ENCODE measurements around the gene TGFB1.

The TGFB1 gene

DNA sequence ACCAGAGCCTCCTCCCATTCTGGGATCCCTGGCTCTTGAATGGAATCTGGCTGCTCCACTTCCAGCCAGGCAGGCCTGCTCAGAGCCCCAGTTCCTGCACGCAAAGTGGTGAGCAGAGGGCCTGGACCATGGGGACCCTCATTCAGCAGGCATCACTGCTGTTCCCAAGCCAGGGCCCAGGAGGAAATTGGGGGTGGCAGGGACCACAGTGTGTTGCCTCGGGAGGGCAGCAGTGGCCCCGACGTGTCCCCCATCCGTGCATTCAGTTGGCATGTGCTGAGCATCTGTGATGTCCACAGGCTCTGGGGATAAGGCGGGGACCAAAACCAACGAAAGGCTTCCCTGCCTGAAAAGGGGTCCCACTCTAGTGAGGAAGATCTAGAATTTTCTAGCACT lies 32.5 kb downstream of the TGFB1 start:
- no peak for DNase-seq (ENCODE audit: low spot score)

DNA sequence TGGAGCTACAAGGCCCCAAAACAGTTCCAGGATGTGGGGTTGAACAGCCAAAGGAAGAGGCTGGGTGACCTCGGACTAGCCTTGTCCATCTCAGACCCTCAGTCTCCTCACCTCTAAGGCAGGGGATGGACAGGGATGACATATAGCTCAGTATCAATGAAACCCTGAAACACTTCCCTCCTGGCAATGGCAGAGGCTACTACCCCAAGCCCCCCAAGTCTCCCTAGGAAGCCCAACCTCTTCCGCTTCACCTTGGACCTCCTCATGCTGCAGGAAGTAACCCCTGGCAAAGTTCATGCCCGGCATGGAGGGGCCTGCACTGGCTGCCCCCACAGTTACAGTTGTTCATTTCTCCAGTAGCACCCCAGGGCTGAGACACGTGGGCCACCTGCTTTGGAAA lies 33.2 kb downstream of the TGFB1 start:
- no peak for DNase-seq (ENCODE audit: low spot score)

DNA sequence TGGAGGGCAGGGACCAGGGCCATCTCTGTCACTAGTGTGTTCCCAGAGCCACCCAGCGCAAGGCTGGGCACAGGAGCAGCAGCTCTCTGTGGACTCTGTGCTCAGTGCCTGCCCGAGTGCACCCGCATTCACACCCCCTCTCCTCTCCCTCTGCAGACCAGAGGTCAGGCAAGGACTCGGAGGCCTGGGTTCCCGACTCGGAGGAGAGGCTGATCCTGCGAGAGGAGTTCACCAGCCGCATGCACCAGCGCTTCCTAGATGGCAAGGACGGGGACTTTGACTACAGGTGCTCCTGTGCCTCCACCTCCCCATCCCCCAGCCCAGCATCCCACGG lies 33.6 kb downstream of the TGFB1 start:
- DNase-seq (ENCODE audit: low spot score), result no peak

DNA sequence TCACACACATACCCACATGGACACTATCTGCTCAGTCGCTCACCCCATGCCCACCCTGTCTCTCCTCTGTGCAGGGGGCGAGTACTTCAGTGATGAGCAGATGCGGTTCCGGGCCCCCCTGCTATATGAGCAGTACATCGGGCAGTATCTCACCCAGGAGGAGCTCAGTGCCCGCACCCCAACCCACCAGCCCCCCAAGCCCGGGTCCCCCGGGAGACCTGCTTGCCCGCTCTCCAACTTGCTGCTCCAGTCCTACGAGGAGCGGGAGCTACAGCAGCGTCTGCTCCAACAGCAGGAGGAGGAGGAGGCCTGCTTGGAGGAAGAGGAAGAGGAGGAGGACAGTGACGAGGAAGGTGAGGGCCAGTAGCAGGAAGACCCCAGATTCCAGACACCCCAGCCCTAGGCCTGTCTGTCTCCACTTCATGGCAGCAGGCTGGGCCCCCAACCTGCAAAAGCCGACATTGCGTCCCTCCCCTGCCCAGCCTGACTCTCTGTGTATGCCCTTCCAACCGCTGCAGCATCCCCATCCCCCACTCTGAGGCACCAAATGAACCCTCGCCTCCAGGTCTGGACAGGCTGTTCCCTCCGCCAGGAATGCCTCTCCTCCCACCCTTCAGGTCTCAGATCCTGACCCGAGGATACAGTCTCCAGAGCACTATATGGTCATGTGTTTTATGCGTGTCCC lies 34.1 kb downstream of the TGFB1 start:
- no peak for DNase-seq (ENCODE audit: low spot score)

DNA sequence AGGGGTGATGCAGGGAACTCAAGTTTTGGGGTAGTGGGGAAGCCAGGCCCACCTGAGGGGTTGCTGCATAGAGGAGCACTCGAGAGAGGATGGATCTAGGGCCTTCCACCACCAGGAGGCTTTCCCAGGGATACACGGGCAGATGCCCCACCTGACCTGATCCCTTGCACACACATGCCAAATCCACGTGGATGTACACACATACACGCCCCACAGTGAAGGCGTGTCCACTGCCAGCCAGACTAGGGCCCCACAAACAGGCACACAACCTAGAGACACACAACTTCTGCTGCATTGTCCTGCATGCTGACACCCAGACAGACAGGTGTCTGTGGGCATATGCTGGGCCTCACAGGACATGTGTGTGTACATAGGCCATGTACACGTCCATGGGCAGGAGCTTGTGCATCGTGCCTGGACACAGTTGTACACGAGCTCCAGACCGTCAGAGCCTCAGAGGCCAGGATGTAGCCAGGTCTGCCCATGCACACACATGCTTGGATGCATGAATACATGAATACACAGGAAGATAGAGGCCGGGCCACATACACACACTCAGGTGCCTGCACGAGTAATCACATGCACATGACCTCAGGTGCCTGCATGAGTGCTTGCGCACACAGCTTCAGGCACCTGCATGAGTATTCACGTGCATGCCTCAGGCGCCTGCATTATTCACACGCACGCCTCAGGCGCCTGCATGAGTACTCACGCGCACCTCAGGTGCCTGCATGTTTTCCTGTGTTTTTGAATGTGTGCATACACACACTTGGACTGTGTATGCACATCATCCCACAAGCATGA lies 34.8 kb downstream of the TGFB1 start:
- no peak for DNase-seq (ENCODE audit: low spot score)

DNA sequence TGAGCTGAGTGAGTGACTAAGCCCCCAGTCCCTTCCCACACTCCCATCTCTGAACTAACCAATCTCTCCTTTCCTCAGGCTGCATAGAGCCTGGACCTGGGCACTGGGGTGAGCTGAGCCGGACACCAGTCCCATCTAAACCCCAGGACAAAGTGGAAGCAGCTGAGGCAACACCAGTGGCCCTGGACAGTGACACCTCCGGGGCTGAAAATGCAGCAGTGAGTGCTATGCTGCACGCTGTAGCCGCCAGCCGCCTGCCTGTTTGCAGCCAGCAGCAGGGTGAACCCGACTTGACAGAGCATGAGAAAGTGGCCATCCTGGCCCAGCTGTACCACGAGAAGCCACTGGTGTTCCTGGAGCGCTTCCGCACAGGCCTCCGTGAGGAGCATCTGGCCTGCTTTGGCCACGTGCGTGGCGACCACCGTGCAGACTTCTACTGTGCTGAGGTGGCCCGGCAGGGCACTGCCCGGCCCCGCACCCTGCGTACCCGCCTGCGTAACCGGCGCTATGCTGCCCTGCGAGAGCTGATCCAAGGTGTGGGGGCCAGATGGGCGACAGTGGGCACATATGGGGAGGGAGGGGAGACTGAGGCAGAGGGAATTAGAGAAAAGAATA lies 37.3 kb downstream of the TGFB1 start:
- DNase-seq (ENCODE audit: low spot score), result no peak

DNA sequence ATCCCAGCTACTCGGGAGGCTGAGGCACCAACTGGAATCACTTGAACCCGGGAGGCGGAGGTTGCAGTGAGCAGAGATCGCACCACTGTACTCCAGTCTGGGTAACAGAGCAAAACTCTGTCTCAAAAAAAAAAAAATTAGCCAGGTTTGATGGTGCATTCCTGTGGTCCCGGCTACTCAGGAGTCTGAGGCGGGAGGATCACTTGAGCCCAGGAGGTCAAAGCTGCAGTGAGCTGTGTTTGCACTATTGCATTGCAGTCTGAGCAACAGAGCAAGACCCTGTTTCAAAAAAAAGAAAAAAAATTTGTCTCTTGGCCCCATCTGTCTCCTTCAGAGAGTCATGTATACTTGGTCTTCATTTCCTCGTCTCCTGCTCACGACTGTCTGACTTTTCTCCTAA lies 42.1 kb downstream of the TGFB1 start:
- no peak for DNase-seq (ENCODE audit: low spot score)

DNA sequence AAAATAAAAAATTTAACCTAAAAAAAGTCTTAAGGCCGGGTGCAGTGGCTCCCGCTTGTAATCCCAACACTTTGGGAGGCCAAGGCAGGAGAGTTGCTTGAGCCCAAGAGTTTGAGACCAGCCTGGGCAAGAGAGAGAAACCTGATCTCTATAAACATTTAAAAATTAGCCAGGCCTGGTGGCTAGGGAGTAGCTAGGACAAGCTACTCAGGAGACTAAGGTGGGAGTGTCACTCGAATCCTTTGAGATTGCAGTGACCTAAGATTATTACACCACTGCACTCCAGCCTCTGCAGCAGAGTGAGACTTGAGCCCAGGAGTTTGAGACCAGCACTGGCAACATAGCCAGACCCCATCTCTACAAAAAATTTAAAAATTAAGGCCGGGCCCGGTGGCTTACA lies 42.6 kb downstream of the TGFB1 start:
- no peak for DNase-seq (ENCODE audit: low spot score)

DNA sequence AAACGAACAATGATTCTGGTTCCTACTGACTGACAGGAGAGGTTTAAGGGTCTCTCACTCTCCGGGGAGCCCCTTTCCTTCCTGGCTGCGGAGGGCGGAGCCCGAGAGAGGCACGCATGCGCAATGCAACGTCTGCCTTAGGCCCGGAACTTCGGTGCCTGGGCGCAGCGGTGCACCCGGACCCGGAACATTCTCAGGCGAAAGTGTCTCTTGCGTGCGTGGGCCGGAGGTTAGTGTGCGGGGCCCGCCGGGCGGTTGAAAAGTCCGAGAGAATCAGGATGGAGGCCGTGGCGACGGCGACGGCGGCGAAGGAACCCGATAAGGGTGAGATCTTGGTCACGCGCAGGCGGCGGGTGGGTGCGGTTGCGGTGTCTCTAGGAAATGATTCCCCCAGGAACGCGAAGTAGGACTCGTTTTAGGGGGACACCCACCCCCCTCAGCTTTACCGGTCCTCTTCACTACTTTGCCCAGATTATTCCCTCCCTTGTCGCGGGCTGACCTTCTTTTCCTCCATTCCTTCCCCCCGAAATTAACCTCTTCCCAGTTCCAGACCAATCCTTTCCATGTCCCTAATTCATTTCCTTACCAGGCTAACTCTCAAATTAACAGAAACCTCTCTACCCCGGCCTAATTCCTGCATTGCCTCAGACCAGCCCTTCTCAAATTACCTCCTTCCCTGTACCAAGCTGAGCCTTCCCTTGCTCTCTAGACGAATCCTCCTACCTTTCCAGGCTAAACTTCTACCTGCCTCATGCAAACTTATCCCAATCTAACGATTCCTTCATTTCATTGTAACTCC lies 43.5 kb downstream of the TGFB1 start, which contains the start of gene CCDC97:
TSS of gene CCDC97 (plus strand) at position 140 of the 799 bp plus-strand sequence. CDS start at position 279, 139 bp downstream.
- peak; percentile 93 for DNase-seq (ENCODE audit: low spot score)

DNA sequence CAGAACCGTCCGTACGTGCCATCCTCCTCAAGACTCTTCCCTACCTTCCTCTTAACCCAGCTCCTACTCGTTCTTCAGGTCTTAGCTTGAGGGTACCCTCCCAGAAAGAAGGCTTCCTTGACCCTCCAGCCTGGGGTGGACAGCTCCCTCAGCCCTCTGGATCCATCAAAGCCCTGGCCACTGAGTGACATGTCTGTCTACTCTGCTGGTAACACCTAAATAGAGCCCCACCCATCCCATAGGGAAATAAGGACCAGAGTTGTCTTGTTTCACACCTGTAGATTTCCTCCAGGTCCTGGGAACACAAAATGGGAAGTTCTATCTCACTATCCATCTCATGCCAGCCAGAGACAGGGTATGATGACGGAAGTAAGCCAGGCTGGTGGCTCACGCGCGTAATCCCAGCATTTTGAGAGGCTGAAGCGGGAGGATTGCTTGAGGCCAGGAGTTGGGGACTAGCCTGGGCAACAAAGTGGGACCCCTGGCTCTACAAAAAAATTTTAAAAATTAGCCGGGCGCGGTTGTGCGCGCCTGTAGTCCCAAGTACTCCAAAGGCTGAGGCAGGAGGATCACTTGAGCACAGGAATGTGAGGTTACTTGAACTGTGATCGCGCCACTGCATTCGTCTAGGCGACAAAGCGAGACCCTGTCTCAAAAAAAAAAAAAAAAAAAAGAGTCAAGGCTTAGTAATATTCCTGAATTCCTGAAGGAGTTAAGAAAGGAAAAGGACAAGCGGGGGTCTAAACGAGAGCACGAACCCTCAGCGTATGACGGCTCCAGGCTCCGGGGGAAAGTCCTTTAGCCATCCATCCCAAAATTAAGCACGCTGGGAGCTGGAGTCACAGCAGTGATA lies 44.3 kb downstream of the TGFB1 start:
- DNase-seq (ENCODE audit: low spot score), result no peak

DNA sequence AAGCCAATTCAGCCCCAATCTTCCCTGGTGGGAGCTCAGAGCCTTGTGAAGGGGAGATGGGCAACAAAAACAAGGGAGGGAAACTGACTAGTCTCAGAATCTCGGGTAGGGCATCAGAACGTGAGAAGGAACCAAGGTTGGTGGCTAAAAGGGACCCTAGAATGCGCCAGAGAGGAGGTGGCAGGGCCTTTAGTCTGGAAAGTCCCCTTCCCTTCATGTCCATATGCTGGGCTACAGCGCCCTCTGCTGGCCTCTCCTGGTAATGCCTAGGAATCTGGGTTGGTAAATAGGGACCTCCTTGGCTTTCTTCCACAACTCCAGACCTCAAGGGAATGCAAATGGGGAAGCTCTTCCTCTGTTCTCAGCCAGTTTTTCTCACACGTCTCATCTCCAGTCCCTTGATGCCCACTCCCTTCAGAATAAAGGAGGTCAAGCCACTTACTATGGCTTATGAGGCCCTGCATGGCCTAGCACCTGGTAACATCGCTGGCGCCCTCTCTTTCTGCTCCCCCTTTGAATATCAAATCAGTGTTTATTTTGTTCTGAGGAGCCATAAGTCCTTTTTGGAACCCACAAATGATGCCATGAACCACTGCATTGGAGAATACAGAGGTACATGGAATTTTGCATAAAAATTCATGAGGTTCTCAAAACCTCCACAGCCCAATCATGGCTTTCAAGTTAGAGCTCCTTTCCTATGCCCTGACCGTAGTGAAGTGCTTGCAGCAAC lies 45.1 kb downstream of the TGFB1 start:
- DNase-seq (ENCODE audit: low spot score), result peak; percentile 79

DNA sequence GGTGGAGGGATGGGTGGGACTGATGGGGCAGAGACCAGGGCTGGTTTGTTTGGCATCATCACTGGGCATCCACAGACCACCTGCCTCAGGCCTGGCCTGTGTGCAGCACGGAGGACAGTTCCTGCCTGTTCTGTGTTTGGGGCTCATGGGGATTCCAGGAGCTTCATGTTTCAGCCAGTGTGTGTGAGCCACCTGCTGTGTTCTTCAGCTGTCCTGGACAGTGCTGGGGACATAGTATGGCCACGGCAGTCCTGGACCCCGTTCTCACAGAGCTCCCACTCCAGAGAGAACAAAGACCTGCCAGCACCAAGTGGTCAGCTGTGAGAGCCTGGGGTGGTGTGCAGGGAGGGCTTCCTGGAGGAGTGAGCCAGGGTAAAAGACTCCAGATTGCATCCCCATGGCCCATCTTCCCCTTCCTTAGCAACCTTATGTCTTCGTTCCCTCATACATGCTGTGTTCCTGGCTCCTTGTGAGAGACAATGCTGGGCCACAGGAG lies 45.7 kb downstream of the TGFB1 start:
- DNase-seq (ENCODE audit: low spot score), result no peak

DNA sequence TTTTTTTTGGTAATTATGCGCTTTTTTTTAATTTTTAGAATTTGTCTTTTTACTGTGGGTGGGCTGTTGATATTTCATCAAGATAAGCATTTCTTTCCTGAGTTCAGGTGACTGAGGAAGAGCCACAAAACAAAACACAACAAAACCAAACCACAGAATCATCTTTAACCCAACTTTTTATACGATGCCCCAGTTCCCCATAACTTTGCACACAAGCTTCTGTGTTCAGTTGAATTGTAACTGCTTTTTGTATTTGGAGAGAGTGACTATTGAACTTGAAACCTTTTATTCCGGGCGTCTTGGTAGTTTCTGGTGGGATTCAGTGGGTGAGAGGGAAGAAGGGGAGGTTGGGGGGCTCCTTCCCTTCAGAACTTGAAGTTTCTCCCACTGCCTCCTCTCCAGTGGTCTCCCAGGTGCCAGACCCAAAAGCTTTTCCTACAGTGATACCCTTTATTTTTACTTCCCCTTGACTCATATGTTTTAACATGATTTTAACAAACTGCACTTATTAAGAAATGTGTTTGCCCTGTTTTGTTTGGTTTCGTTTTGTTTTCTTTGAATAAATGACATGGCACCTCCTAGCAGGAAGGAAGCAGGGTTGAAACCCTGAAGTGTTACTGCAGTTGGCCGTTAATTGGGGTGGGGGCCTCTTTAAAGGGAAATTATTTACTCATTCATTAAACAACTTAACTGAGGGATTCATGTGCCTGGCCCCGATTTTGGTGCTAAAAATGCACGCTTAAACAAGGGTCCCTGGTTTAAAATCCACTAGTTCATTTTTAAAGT lies 46.4 kb downstream of the TGFB1 start:
- DNase-seq (ENCODE audit: low spot score), result no peak

DNA sequence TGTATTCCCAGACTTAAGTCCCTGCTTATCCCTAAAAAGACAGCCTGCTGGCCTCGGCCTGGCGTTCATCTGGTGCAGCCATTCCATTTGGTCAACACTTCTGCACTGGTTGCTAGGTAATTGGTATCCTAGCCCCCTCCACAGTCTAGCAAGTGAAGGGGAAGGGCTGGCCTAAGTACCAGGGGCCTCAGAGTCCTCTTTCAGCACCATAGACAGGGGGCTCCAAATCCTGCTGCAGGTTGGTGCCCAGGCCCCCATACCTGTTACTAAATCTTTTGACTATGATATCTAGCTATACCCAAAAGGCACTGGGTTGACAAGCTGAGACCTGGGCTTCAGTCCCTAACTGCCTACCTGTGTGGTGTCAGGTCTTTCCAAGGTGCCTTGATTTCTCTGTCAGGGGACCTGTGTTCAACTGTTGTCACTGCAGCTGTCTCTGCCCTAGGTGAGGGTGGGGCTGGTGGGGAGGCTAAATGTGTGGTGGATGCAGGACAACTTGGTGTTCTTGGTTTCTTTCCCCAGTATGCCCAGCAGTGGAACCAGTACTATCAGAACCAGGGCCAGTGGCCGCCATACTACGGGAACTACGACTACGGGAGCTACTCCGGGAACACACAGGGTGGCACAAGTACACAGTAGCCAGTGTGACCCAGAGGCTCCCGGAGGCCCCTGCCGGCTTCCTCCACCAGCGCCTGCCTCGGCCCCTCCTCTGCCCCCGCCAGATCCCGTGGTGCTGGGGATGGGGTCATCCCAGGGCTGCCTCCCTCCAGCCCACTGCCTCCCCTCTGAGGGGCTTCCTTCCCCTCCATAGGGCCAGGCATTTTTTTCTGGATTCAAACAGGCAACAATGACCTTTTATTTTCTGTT lies 47.6 kb downstream of the TGFB1 start:
- no peak for DNase-seq (ENCODE audit: low spot score)

DNA sequence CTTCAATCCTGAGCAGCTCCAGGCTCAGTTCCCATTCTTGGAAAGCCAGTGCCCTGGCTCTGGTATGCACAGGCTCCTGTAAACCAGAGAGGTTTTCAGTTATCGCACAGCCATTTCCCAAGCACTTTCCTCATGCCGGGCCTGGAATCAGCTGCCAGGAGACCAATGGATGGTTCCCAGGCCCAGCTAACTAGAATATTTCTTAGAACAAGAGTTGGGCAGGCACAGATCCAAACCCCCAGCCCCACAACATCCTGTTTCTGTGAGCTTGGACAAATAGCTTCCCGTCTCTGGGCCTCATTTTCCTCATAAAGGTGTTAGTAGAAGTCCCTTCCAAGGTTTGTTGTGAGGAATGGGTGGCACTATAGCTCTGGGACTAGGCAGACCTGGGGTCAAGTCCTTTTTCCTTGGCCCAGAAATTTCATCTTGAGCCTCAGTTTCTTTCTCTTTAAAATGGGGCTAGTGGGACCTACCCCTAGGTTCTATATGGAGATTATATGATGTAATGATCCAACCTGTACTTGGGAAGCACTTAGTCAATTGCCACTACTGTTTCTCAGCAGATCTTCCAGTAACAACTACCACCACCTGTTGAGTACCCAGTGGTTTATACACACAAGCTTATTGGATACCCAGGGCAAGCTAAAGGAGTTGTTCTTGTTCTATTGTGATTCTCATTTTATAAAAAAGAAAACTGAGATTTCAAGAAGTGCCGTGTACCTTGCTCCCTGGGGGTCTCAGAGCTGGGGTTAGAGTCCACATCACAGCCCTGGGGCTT lies 48.8 kb downstream of the TGFB1 start:
- no peak for DNase-seq (ENCODE audit: low spot score)

DNA sequence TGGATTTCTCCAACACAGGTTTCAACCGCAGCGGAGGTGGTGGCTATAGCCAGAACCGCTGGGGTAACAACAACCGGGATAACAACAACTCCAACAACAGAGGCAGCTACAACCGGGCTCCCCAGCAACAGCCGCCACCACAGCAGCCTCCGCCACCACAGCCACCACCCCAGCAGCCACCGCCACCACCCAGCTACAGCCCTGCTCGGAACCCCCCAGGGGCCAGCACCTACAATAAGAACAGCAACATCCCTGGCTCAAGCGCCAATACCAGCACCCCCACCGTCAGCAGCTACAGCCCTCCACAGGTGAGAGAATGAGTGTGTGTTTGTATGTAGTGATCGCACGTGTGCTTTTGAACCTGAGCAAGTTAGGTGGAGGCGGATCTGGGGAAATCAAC lies 49.8 kb downstream of the TGFB1 start:
- DNase-seq (ENCODE audit: low spot score), result no peak

DNA sequence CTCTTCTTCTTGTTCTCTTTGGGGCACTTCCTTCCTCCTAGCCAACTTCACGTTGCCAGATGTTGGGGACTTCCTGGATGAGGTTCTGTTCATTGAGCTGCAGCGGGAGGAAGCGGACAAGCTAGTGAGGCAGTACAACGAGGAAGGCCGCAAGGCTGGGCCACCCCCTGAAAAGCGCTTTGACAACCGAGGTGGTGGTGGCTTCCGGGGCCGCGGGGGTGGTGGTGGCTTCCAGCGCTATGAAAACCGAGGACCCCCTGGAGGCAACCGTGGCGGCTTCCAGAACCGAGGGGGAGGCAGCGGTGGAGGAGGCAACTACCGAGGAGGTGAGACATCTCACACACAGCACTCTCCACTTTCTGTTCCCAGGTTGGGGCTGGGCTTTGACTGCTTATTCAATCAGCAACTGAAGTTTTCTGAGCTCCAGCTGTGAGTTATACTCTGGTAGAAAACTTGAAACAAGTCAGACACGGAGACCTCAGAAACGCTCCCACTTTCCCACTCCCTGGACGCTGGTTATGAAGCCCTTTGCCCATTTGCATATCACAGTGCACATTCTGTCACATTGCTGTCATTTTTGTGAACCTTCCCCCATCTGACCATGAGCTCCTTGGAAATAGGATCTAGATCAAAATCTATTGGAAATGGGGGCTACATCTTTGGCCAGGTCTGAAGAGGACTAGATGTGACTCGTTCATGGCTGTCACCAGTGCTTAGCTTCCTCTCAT lies 50.9 kb downstream of the TGFB1 start:
- peak; percentile 62 for DNase-seq (ENCODE audit: low spot score)
